K562 treated with DMSO at 1 percent for 4 hours (cell line): ENCODE results near the gene SGMS1. TPM values are rescaled to one million over a fixed set of nuclear protein-coding genes. Genes with fewer than 3 reads are reported as not detected.

ENCODE experiments used
- total RNA-seq: library from RNA; unstranded; fragments of 300-600 nt; gene quantifications from 2 replicates; pipeline ENCODE4 v1.2.3, GENCODE V29; 2022; ENCODE audit not compliant: insufficient read depth

SGMS1 gene
- 19.2 and 29.5 TPM in 2 replicates for total RNA-seq

GRCh38 chr10:50623663-50624412 is at the start of gene SGMS1:
SGMS1 (minus strand) TSS chr10:50623956; CDS start chr10:50344114, 279,842 bp downstream.

Other genes with a start within 250 kb of the SGMS1 start
- 4.8 and 6.5 TPM in 2 replicates for gene ASAH2B, start 116.0 kb upstream of the SGMS1 start, total RNA-seq